Central memory CD4-positive, alpha-beta T cell (primary cell): ENCODE results near the gene SMIM23.

Experiments used
- DNase-seq: peaks from one replicate; pipeline ENCODE4 v3.0.0; 2022

Gene SMIM23

DNA sequence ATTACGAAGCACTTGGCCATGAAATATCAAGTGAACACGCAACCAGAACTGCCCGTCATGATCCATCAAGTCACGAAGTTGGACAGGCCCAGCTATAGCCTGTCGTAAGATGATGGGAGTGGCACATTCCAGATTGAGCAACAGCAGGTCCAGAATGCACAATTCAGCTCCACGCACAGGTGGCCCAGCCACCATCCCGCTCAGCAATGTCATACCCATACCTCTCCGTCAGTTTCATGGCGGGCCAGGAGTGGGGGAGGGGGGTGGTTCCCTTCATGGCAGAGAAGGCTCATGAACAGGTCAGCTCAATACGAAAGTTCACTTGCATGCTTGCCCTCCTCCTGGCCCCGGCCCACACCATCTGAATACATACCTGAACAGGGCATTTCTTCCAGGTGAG lies 34.9 kb downstream of the SMIM23 start:
- DNase-seq: no peak

DNA sequence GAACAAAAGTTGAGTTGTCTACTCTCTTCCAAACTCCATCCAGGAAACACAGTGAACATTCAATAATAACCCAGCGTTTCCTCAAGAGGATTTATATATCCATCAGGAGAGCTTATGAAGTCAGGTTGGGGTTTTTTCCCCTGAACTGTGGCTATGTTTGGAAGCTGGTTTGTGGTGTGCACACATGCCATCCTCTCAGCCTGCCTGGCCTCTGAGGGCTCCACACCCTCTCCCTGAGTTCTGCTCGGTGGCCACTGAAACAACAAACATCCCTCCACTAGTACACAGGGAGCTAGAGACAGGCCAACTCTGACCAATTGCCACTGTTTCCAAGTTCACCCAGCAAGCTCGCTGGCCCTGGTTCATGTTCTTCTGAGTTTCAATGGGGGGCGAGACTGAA lies 35.7 kb downstream of the SMIM23 start:
- DNase-seq: no peak

DNA sequence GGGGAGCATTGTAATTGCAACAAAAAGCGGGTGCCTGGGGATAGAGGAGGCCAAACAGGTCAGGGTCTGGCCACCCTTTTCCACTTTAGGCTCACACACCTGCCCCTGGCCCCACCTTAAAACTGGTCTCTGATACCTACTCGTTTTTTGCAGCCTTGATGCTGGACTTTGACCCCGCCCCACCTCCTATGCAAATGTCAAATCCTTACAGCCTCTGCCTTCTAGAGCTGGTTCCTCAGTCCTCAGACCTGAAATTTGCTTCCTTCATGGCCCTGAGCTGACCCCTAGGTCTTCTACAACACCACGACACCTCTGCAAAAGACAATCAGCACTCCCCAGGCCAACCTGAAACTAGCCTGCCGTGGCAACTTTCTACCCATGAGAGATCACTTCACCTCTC lies 37.7 kb downstream of the SMIM23 start:
- no peak for DNase-seq

DNA sequence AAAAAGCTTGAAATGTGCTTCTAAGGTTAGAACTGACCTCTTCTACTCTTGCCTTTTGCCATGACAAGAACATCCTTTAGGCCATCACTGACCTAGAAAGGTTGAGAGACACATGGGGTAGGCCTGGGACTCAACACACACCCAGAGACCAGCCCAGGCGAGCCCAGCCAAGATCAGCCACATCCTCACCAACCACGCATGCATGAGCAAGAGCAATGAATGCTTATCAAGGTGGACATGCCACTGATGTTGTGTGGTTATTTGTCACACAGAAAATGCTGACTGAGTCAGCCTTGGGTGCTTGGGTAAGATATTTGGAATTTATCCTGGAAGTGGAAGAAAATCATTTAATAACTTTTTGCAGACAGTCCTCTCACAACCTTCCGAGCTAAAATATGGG lies 39.4 kb downstream of the SMIM23 start:
- DNase-seq: no peak

DNA sequence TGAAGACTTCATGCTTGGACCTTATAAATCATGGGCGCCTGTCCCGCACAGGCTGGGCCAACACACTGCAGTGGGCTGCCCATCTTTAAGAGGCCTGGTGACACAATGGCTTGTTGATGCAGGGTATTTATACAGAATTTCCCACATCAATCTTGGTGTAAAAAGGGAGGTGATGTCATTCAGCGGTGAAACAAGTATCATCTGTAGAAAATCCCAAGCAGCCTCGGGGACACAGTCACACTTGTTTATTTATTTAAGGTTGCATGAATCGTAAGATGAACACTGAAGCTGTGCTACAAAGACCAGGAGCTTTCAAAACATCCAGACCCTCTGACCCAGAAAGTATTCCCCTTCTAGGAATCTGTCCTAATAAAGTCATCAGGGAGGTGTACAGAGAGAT lies 40.5 kb downstream of the SMIM23 start:
- DNase-seq: no peak

DNA sequence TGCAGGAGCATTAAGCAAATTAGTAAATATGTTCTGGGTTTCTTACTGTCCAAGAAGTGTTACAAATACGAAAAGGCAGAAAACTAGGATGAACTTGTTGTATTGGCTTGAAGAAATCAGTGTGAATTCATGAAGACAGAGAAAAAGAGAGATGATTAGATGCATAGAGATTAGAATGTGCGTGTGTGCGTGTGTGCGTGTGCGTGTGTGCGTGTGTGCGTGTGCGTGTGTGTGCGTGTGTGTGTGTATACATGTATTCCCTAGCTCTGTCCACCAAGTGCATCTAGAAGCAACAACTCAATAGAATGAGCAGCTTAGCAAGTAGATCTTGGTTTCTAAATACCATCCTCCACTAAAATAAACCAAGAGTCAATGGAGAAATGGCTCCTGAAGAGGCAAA lies 41.5 kb downstream of the SMIM23 start:
- DNase-seq: no peak

DNA sequence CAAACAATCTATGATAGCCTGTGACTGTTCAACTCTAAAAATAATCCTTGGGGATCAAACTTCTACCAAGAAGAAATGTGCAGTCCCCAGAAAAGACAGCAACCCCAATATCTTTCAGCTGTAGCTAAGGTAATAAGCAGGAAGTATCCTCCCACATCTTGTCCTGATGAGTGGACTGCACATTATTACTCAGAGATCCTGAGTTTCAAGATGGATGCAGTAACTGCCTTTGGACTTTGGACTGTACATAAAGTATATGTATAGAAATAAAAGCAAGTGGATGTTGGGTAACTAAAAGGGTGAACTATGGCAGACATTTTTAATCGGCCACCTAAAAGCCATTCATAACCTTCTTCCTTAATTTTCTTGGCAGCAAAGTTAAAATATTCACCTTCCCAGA lies 45.1 kb downstream of the SMIM23 start:
- no peak for DNase-seq

DNA sequence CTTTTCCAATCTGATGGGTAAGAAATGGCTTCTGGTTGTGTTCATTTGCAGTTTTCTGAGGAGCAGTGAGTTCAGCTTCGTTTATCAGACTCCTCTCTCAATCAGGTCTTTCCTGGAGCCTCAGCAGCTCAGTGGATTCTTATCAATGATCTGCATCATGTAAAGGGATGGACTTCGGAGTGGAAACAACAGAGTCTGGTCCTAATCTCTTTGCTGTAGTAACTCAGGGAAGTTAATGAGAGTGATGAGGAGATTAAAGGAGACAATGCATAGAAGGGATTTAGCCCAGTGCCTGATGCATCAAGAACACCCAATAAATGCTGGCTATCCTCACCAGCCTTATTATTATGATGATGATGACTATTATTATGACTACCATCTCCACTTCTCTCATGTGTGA lies 47.2 kb downstream of the SMIM23 start:
- DNase-seq: no peak

DNA sequence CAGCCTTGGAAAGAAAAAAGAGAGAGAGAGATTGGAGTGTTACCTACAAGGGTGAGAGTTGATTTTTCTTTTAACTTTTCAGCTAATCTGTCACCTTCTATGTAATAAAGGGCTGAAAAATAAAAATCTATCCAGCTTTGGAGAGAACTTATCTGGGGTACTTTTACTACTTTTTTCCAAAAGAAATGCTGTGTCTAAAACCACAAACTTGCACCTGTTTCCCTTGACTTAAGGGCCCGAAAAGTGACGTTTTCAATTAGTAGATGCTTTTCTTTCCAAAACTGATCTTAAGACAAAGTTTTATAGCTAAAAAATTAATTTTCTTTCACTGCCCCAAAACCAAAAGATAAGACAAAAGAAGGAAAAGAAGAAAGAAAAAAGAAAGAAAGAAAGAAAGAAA lies 48.8 kb downstream of the SMIM23 start:
- DNase-seq: no peak

DNA sequence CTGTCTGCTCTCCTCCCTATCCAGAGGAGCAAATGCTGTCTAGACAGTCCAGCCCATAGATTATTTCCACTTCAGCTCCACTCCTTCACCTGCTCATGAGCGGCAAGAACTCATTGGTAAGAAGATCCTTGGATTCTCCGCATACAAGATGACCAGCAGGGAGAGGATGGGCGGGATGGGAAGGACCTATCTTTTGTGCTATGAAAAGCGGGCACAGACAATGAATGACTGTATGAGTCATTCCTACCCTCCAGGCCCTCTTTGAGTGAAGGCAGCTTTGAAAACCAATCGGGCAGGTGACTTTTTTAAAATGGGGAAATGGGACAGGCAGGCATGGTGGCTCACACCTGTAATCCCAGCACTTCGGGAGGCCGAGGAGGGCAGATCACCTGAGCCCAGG lies 49.4 kb downstream of the SMIM23 start:
- no peak for DNase-seq

DNA sequence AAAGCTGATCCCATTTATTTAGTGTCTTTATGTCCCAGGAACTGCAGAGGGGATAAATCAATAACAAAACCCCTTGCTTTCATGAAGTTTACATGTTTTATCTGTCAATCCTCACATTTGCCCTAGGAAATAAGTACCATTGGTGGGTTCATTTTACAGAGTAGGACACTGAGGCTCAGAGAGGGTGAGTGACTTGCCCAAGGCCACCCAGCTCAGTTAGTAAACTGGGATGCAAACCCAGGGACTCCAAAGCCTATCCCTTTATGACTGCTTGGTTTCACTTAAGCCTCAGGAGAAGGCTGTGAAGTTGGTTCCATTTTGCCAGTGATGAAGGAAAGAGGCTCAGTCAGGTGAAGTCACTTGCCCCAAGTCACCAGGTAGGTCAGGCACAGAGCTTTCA lies 51.9 kb downstream of the SMIM23 start:
- DNase-seq: no peak

DNA sequence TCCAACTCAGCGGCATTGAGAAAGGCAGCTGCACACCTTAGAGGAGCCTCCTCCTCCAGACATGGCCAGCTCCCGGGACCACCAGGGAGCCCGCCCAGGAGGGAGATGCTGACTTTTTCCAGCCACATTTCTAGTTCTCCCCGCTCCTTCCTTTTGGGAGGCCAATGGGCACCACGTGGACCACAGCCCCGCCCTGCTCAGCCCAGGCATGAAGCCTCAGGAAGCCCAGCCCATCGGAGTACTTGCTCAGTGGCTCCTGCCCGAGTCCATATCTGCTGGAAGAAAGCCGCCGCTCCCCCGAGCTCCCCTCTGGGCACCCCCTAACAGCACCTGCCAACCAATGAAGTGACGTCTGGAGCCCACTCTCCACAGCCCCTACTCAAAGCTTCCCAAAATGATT lies 52.4 kb downstream of the SMIM23 start:
- no peak for DNase-seq

DNA sequence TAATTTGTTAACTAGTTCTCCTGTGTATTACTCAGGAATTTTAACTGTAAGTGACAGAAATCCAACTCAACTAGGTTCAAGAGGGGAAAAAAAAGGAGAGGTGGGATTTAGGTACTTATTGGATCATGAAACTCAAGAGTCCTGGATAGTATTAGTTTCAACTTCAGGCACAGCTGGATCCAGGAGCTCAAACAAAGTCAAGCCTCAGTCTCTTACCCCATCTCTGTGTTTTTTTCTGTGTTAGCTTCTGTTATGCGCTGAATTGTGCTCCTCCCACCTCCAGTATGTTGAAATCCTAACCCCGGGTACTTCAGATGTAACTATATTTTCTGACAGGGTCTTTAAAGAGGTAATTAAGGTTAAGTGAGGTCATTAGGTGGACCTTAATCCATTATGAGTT lies 53.5 kb downstream of the SMIM23 start:
- DNase-seq: no peak

DNA sequence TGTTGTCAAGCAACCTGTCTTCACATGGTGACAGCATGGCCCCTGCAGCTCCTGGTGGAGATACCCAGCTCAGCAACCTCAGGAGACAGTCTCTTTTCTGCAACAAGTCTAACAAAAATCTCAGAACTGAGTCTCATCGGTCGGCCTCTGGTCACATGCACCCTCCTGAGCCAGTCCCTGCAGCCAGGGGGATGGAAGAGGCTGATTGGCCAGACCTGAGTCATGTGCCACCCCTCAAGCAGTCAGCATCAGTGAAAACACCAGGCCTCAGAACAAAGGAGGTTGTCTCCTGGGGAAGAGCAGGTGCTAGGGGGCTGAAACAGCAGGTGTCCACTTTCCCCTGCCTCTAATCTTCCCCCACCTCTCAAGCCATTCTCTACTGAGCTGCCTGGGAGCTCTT lies 54.4 kb downstream of the SMIM23 start:
- DNase-seq: no peak
